Measurements from ENCODE around the gene CCDC61.

Gene CCDC61, protein sequence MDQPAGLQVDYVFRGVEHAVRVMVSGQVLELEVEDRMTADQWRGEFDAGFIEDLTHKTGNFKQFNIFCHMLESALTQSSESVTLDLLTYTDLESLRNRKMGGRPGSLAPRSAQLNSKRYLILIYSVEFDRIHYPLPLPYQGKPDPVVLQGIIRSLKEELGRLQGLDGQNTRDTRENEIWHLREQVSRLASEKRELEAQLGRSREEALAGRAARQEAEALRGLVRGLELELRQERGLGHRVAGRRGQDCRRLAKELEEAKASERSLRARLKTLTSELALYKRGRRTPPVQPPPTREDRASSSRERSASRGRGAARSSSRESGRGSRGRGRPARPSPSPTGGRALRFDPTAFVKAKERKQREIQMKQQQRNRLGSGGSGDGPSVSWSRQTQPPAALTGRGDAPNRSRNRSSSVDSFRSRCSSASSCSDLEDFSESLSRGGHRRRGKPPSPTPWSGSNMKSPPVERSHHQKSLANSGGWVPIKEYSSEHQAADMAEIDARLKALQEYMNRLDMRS

GRCh38 chr19:45994998-45995714 is at the start of gene CCDC61:
Gene CCDC61 (plus strand): TSS chr19:45995467. CDS start chr19:46003019, 7,552 bp downstream.
- DNase-seq (ENCODE audit: low read depth in 2 of 2), result peak; percentile 90 to 92

DNA sequence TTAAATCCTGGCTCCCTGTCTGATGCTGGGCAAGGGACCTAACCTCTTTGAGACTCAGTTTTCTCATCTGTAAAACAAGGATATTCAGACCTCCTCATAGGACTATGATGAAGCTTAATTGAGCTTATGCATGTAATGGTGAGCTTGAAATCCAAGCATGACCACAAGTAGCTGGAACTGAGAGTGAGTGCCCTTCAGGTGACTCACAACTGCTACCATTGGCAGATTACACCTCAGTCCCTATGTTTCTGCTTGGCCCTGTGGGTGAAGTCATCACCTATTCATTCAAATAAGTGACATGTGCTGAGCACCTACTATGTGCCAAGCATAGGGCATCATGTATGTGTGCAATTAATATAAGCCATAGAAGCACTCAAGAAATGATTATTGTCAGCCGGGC is 47.3 kb upstream of the CCDC61 start:
- no peak for DNase-seq (ENCODE audit: low read depth in 2 of 2)

DNA sequence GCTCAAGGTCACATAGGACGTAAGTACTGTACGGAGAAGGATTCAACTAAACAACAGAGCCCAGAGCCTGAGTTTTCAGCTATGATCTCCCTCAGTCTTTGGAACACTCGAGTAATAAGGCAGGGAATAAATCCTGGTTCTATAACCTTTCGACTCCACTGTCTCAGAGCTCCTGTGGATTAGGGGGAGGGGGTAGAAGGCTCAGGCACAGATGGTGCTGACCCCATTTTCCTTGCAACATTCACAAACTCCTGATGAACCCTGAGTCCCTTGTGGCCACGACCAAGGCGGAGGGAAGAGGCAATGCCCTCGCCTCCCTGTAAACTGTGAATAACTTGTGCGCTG is 43.0 kb upstream of the CCDC61 start:
- no peak for DNase-seq (ENCODE audit: low read depth in 2 of 2)

DNA sequence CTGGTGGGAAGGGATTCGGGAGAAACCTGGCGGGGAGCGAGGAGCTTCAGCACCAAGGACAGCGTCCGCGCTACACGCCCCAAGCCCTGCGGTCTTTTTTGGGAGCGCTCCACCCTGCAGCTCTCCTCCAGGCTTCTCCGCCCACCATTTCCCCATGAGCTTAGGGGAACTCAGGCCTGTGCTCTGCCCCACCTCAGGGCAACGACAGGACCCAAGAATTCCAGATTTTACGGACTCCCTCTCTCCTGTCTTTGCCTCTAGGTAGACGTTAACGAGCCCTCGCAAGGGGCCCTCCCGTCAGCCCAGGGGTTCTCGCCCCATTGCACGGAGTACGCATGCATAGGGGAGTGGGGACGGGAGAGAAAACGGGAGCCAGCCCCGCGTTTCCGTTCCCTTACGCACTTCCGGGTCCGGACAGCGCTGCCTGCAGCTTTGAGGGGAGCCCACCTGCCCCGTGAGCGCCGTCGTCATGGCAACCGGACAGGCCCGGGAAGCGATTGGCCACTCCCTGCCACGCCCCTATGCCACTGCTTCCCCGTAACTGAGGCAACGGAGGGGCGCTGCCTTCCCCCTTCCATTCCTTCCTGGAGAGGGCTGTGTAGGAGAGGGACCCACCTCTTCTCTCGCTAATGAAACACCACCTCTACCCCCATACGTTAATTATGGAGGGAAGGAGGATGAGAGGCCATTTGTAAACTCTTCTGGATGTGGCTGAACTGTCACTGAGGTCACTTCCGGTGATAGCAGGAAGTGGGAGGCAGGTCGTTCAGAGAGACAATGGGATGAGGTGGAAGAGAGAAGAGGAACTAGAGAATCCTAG is 42.4 kb upstream of the CCDC61 start:
- peak in 1 of 2 experiments; percentile 33 for DNase-seq (ENCODE audit: low read depth in 2 of 2)

DNA sequence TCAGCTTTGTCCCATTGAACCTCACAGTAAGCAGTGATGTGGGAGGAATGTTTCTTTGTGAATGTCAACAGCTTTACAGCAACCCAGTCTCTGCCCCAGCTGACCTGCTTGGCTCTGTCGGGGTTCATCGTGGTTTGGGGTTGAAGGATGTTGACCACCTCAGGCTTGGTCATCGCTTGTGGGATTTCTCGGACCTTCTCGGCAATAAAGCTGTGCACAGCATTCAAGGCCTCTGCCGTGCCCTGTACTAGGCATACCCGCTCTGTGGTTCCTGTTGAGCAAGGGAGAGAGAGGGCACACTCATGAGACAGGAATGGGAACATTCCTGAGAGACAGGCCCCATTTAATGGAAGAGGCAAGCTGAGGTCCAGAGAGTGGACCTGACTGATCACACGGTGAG is 41.6 kb upstream of the CCDC61 start:
- DNase-seq (ENCODE audit: low read depth in 2 of 2), result no peak

GRCh38 chr19:45954156-45954555 is 41.1 kb upstream of the CCDC61 start:
- no peak for DNase-seq (ENCODE audit: low read depth in 2 of 2)

DNA sequence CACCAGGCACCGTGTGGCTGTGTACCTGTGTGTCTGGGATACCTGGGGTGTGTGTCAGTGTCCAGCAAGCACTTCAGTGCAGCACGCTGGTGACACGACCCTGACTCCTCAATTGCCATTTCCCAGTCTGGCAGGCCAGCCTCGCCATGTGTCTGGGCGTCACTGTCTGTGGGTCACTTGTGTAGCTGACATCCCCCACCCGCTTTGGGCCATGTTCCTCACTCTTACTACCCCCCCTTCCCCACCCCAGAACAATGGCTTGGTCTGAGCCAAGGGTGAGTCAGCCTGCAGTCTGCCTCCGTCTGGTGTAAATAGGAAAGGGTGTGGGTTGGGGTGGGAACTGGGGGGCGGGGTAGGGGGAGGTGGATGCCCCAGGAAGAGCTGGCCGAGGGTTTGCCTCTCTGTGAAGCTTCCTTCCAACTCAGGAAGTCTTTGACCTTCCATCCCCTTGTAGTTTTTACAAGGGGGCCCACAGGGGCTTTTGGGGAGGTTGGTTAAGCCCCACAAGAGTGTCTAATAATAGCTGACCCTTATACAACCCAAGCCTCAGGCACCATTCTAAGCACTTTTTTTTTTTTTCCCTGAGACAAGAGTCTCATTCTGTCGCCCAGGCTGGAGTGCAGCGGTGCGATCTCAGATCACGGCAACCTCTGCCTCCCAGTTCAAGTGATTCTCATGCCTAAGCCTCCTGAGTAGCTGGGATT is 39.2 kb upstream of the CCDC61 start:
- DNase-seq (ENCODE audit: low read depth in 2 of 2), result no peak

DNA sequence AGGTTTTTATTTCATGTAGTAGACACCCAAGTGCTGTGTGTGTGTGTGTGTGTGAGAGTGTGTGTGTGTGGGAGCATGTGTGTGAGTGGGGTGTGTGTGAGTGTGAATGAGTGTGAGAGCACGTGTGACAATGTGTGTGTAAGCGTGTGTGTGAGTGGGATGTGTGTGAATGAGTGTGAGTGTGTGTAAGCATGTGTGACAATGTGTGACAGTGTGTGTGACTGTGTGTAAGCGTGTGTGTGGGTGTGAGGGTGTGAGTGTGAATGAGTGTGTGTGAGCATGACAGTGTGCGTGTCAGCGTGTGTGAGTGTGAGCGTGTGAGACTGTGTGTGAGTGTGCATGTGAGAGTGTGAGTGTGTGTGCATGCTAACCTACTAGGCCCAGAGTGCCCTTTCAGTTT is 36.9 kb upstream of the CCDC61 start:
- DNase-seq (ENCODE audit: low read depth in 2 of 2), result no peak

DNA sequence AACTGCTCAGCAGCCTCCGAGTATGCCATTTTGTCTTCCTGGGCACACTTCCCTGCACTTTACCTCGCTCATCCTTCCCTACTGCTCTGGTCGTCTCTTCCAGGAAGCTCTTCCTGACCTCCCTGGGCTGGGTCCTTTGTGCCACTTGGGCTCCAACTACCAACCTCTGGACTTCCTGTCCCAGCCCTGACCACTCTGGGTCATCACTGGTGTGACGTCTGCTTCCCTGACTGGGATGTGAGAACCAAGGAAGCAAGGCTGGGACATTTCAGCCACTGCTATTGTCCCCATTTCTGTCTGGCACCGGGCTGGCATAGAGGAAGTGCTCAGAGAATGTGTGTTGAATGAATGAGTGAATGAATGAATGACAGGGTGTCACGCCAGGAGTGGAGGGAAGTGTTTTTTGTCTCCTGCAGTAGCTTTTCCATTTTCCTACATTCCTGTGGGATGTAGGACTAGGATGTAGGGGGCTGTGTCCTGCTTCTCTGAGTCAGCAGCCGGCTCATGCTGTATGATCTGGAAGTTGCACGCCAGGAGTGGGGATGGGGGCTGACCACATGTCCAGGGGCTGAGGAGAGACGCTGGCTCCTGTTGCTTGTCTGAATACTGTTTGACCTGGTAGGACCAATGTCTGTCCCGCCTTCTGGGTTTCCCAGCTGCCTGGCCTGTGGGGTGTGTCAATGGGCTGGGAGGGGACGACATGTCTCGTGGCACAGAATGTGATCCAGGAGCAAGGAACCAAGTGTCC is 36.3 kb upstream of the CCDC61 start:
- DNase-seq (ENCODE audit: low read depth in 2 of 2), result no peak

DNA sequence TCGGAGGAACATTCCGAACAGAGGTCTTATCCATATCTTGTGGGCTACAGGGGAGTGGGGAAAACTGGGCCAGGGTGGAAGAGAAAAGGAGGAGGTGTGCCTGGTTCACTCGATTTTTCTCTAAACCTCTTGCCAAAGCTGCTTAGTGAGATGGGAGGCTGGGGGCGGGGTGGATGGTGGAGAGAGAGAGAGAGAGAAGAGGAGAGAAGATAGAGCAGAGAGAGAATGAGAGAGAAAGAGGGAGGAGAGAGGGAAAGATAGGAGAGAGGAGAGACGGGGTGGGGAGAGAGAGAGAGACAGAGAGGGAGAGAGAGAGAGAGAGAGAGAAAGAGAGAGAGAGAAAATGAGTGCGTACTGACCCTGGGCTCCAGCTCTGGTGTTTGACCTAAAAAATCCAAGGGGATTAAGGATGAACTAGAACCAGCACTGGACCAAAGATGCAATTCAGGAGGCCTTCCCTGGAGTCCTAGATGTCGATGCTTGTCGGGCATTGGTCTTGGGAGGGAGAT is 35.7 kb upstream of the CCDC61 start:
- DNase-seq (ENCODE audit: low read depth in 2 of 2), result no peak

DNA sequence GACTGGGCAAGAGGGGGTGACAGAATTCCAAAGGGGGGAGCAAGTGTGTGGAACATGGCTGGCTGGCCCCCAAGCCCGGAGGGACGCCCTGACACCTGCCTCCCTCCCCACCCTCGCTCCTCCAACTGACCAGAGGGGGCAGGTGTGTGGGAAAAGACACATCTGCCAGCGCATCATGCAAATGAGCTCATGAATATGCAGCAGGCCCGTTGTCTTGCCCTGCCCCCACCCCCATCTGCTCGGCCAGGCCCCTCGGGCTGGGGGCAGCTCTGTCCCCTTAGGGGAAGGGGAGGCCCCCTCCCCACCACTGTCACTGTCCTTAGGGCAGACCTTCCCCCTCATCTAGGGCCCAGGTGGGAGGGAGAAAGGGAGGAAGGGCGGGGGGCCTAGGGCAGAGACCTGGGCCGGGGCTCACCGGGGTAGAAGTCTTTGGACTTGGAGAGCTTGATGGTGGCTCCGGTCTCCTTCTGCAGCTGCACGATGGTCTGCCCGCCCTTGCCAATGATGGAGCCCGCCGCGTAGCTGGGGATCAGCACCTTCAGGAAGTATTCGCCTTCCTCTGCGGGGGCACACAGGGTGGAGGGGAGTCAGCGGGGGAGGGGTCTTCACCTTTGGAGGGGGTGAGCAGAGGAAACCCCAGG is 34.6 kb upstream of the CCDC61 start:
- no peak for DNase-seq (ENCODE audit: low read depth in 2 of 2)

DNA sequence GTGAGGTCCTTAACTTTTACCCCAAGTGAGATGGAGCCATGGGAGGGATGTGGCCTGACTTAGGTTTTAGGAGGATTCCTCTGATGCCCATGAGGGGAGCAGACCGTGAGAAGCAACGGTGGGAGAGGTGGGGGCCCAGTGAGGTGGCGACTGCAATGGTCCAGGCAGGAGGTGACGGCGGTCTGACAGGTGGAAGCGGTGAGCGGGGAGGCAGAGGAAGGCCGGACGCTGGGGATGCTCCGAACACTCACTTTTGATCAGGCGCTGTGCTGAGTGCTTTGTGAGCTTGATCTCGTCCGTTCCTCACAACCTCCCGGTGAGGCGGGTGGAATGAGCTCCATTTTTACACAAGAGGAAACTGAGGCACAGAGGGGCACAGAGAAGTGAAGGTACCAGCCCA is 33.2 kb upstream of the CCDC61 start:
- DNase-seq (ENCODE audit: low read depth in 2 of 2), result no peak

- DNase-seq (ENCODE audit: low read depth in 2 of 2), result no peak
Measured at GRCh38 chr19:45967246-45967645, 28.0 kb upstream of the CCDC61 start.

DNA sequence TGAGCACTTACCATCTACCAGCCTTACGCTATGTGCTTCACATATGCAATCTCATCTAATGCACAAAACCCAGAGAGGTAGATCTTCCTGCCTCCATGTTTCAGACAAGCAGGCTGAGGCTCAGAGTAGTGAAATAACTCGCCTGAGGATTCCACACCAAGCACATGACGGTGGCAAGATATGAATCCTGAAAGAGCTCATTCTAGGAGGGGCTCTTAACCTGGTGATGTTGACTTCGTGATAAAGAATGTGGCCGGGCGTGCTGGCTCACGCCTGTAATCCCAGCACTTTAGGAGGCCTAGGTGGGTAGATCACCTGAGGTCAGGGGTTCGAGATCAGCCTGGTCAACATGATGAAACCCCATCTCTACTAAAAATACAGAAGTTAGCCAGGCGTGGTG is 26.6 kb upstream of the CCDC61 start:
- no peak for DNase-seq (ENCODE audit: low read depth in 2 of 2)

DNA sequence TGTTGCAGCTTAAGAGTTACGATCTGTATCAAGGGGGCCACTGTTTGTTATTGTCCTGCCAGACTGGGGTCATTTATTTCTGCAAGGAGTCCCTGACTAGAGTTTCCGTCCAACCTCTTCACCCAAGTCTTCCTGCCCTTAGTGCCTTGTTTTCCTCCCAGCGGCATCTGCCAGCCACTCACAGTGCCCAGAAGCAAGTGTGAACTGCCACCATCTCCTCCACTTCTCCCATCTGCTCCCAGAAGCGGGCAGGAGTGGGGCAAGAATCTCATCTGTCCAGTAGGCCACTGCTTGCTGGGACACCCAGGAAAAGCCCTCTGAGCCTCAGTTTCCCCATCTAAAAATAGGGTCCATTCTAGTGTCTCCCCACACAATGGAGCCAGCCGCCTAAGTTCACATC is 25.6 kb upstream of the CCDC61 start:
- no peak for DNase-seq (ENCODE audit: low read depth in 2 of 2)

DNA sequence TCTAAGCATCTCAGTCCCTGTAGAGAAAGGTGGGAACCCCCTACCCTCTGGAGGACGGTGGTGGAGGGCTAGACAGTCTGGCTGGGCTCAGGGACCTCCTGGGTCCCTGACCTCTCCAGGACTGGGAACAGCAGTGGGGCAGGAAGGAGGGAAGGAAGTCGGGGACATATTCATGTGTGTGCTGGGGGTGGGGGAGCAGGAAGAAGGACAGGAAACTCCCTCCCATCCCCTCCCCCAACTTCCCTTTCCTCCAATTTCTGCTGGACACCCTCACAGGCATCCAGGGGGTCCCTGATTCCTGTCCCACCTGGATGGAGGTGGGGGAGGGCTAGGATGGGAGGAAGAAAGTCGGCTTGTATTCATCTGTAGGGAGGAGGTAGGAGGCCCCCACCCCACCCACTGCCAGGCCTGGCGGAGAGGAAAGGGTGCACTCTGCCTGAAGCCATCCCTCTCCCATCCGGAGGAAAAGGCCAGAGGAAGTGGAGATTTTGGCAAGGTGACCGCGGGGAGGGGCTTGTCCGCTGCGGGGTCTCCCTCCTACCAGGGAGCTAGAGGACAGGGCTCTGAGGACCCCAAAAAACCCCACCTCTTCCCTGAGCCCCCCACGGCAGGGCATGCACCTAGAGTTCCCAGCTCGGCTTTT is 23.9 kb upstream of the CCDC61 start:
- no peak for DNase-seq (ENCODE audit: low read depth in 2 of 2)

GRCh38 chr19:45972081-45972946 is 23.0 kb upstream of the CCDC61 start:
- peak in 1 of 2 experiments; percentile 9 for DNase-seq (ENCODE audit: low read depth in 2 of 2)

DNA sequence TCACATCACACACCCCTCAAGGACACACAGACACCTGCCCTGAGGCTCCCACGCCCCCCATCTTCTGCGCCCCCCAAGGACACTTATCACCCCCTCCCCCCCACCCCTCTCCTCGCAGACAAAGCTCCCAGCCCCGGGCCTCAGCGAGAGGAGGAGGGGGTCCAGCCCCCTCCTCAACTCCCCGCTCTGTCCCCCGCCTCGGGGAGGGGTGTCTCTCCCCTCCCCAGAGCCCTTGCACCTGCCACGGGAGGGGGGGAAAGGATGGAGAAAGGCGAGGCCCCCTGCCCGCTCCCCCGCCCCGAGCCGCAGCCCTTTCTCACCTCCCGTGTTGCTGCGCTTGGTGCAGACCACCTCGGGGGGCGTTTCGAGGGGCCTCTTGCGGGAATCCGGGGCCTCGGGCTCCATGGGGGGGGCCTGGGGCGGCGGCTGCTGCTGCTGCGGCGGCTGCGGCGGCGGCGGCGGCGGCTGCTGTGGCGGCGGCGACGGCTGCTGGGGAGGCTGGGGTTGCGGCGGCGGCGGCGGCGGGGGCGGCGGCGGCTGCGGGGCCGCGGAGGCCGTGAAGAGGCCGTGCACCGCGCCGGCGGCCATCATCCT is 22.2 kb upstream of the CCDC61 start:
- DNase-seq (ENCODE audit: low read depth in 2 of 2), result no peak
